Hepatocyte (in vitro differentiated cells): ENCODE measurements around the gene CTSH. TPM values are rescaled to one million over a fixed set of nuclear protein-coding genes. Genes with fewer than 3 reads are reported as not detected.

ENCODE experiments used
- DNase-seq: peaks from one replicate; pipeline ENCODE4 v3.0.0-alpha.2; 2016; ENCODE audit warnings: low spot score
- H2AFZ ChIP-seq: fragments of 200-600 bp; sonication (generic); 2 replicates; pipeline ENCODE4 v1.6.0; 2016; ENCODE audit warnings: antibody characterized with exemption, mild to moderate bottlenecking
- H3K27ac ChIP-seq: fragments of 200-600 bp; sonication (generic); 2 replicates; pipeline ENCODE4 v1.5.1; 2016; ENCODE audit warnings: mild to moderate bottlenecking
- H3K27me3 ChIP-seq: fragments of 200-600 bp; sonication (generic); 2 replicates; pipeline ENCODE4 v1.6.1; 2016
- H3K36me3 ChIP-seq: fragments of 200-600 bp; sonication (generic); replicated peaks from 2 replicates; pipeline ENCODE4 v1.5.1; 2016; ENCODE audit warnings: low read depth; ENCODE audit not compliant: insufficient read depth
- H3K4me1 ChIP-seq: fragments of 200-600 bp; sonication (generic); 2 replicates; pipeline ENCODE4 v1.5.1; 2016; ENCODE audit warnings: mild to moderate bottlenecking, moderate library complexity; ENCODE audit not compliant: insufficient read depth
- H3K4me2 ChIP-seq: fragments of 200-600 bp; sonication (generic); 2 replicates; pipeline ENCODE4 v1.6.0; 2016
- H3K4me3 ChIP-seq: fragments of 200-600 bp; sonication (generic); 2 replicates; pipeline ENCODE4 v1.5.1; 2016; ENCODE audit warnings: mild to moderate bottlenecking
- H3K79me2 ChIP-seq: fragments of 200-600 bp; sonication (generic); 2 replicates; pipeline ENCODE4 v1.6.0; 2017; ENCODE audit warnings: mild to moderate bottlenecking
- H3K9me2 ChIP-seq: fragments of 200-600 bp; sonication (generic); replicated peaks from 2 replicates; pipeline ENCODE4 v1.6.0; 2017; ENCODE audit warnings: mild to moderate bottlenecking; ENCODE audit not compliant: insufficient read depth
- H3K9me3 ChIP-seq: fragments of 200-600 bp; sonication (generic); 2 replicates; pipeline ENCODE4 v1.5.1; 2016; ENCODE audit warnings: low read depth, mild to moderate bottlenecking
- H4K20me1 ChIP-seq: fragments of 200-600 bp; sonication (generic); 2 replicates; pipeline ENCODE4 v1.6.0; 2016; ENCODE audit warnings: mild to moderate bottlenecking; ENCODE audit not compliant: insufficient read depth, poor library complexity, severe bottlenecking
- EZH2 ChIP-seq: fragments of 200-600 bp; sonication (generic); IDR thresholded peaks from 2 replicates; pipeline ENCODE4 v1.6.1; 2016; ENCODE audit warnings: antibody characterized with exemption, mild to moderate bottlenecking, borderline replicate concordance
- EZH2phosphoT487 ChIP-seq: fragments of 200-600 bp; sonication (generic); IDR thresholded peaks from one replicate; pipeline ENCODE4 v1.6.1; 2018; ENCODE audit warnings: antibody characterized with exemption, mild to moderate bottlenecking, low read depth, moderate library complexity; ENCODE audit not compliant: unreplicated experiment, severe bottlenecking
- WGBS: methylation state at CpG from one replicate; pipeline ENCODE4 v1.1.6; 2016; ENCODE audit warnings: low lambda C conversion rate; ENCODE audit errors: missing lambda C conversion rate; 5-methylcytosine and 5-hydroxymethylcytosine counted together
- polyA plus RNA-seq: library from polyadenylated mRNA; unstranded; fragments of >200 nt; fragmentation: Nextera tagmentation; extraction: Ambion mirVana; gene quantifications from 2 replicates; pipeline ENCODE4 v1.2.1, GENCODE V29; 2016
- total RNA-seq: library from RNA; depleted of rRNA; stranded (reverse); fragments of >200 nt; gene quantifications from 2 replicates; pipeline ENCODE4 v1.2.3, GENCODE V29; 2014
- TF ChIP-seq, protein P1 (sequence below): fragments of 200-600 bp; sonication (generic); IDR thresholded peaks from 2 replicates; pipeline ENCODE4 v1.5.1; 2016; ENCODE audit warnings: antibody characterized with exemption, mild to moderate bottlenecking; ENCODE audit not compliant: poor library complexity

Gene CTSH
- total and polyA plus RNA-seq, 2 experiments from 2014 or later, result 521 to 610 TPM

DNA sequence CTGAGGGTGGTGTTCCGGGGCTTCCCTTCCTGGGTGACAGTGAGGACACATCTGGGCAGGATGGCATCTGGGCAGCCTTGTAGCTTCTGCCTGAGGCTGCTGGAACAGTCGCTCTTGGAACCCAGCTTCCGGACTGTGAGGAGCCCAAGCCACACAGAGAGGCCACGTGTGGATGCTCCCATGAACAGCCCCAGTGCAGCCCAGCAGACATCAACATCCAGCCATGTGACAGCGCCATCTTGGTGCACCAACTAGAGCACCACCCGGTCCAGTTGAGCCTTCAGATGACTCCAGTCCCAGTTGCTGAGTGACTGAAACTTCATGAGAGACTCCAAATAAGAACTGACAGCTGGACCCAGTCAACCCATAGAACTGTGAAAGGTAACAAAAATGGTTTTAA lies 15.5 kb upstream of the CTSH start:
- no peaks in the 10 kb centered on the region for H3K36me3 ChIP-seq
- no peaks in the 10 kb centered on the region for H3K4me1 ChIP-seq
- no peaks in the 10 kb centered on the region for H4K20me1 ChIP-seq
- no peak for DNase-seq
- no peaks in the 10 kb centered on the region for H3K9me3 ChIP-seq
- H3K27me3 ChIP-seq, result no peaks in the 10 kb centered on the region
- no peak overlapping the region for H3K27ac ChIP-seq
- no peaks in the 10 kb centered on the region for H3K9me2 ChIP-seq
- H2AFZ ChIP-seq, result no peak overlapping the region
- 94% methylated on average over 6 of the region's 6 CpGs for WGBS
- no peak overlapping the region for H3K4me3 ChIP-seq
- TF ChIP-seq EZH2 (no peak), EZH2phosphoT487 (no peak)
- TF ChIP-seq, protein P1, sequence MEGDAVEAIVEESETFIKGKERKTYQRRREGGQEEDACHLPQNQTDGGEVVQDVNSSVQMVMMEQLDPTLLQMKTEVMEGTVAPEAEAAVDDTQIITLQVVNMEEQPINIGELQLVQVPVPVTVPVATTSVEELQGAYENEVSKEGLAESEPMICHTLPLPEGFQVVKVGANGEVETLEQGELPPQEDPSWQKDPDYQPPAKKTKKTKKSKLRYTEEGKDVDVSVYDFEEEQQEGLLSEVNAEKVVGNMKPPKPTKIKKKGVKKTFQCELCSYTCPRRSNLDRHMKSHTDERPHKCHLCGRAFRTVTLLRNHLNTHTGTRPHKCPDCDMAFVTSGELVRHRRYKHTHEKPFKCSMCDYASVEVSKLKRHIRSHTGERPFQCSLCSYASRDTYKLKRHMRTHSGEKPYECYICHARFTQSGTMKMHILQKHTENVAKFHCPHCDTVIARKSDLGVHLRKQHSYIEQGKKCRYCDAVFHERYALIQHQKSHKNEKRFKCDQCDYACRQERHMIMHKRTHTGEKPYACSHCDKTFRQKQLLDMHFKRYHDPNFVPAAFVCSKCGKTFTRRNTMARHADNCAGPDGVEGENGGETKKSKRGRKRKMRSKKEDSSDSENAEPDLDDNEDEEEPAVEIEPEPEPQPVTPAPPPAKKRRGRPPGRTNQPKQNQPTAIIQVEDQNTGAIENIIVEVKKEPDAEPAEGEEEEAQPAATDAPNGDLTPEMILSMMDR, result no peak
- H3K4me2 ChIP-seq, result no peak overlapping the region
- no peaks in the 10 kb centered on the region for H3K79me2 ChIP-seq

DNA sequence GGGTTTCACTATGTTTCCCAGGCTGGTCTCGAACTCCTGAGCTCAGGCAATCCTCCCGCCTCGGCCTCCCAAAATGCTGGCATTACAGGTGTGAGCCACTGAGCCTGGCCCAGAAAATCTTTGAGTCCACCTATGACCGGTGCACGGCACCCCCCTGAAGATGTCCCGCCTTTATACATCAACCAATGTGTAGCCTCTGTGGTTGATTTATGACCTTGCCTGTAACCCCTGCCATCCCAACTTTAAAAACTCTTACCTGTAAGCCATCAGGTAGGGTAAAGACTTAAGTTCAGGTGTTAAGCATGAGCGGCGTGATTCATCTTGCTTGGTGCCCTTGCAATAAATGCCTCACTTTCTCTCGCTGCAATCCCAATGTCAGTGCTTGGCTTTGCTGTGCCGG lies 14.5 kb upstream of the CTSH start:
- H3K4me3 ChIP-seq, result no peak overlapping the region
- 93% methylated on average over 10 of the region's 10 CpGs for WGBS
- TF ChIP-seq EZH2 (no peak), EZH2phosphoT487 (no peak)
- TF ChIP-seq, protein P1, result no peak

DNA sequence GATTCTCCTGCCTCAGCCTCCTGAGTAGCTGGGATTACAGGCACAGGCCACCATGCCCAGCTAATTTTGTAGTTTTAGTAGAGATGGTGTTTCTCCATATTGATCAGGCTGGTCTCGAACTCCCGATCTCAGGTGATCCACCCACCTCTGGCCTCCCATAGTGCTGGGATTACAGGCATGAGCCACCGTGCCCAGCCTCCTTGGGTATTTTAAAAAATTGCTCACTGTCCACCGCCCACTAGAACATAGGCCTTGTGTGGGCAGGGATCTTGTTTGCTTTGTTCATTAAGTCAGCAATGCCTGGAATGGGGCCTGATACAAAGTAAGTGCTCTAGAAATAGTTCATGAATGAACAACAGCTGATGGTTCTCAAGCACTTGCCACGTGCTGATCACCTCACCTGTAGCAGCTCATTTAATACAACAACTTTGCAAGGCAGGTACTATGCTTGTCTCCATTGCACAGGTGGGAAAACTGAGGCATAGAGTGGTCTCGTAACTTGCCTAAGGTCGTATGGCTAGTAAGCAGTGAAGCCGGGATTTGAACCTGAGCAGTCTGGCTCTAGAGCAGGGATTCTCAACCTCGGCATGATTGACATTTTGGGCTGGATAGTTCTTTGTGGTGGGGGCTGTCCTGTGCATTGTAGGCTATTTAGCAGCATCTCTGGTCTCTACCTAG lies 12.7 kb upstream of the CTSH start:
- Histone ChIP-seq H4K20me1 (no peaks in the 10 kb centered on the region), H3K27ac (no peak overlapping the region), H2AFZ (no peak overlapping the region), H3K4me1 (no peaks in the 10 kb centered on the region), H3K9me2 (no peaks in the 10 kb centered on the region), H3K27me3 (no peaks in the 10 kb centered on the region), H3K9me3 (no peaks in the 10 kb centered on the region), H3K4me2 (no peak overlapping the region), H3K4me3 (no peak overlapping the region), H3K79me2 (no peaks in the 10 kb centered on the region), H3K36me3 (no peaks in the 10 kb centered on the region)
- no peak for DNase-seq
- 85% methylated on average over 9 of the region's 9 CpGs for WGBS
- TF ChIP-seq EZH2phosphoT487, result no peak
- TF ChIP-seq, protein P1, result no peak
- no peak for TF ChIP-seq EZH2

More for the DNA sequence above, 14.5 kb upstream of the CTSH start:
- no peak for DNase-seq
- no peaks in the 10 kb centered on the region for H3K4me1 ChIP-seq
- H2AFZ ChIP-seq, result no peak overlapping the region
- no peak overlapping the region for H3K4me2 ChIP-seq
- H4K20me1 ChIP-seq, result no peaks in the 10 kb centered on the region
- no peaks in the 10 kb centered on the region for H3K9me3 ChIP-seq
- H3K79me2 ChIP-seq, result no peaks in the 10 kb centered on the region
- H3K36me3 ChIP-seq, result no peaks in the 10 kb centered on the region
- H3K27me3 ChIP-seq, result no peaks in the 10 kb centered on the region
- no peaks in the 10 kb centered on the region for H3K9me2 ChIP-seq
- no peak overlapping the region for H3K27ac ChIP-seq
